Nephron progenitor cell (in vitro differentiated cells): ENCODE measurements around the gene MGAT3.

Experiments used
- DNase-seq: peaks from one replicate; pipeline ENCODE4 v3.0.0; 2021
- H3K27ac Mint-ChIP-seq: 2 replicates; pipeline ENCODE4 v1.8.0; 2021; ENCODE audit warnings: mild to moderate bottlenecking, moderate library complexity, mixed read lengths
- H3K27me3 Mint-ChIP-seq: 2 replicates; pipeline ENCODE4 v1.8.0; 2021; ENCODE audit warnings: mild to moderate bottlenecking, low read depth, mixed read lengths; ENCODE audit not compliant: poor library complexity
- H3K36me3 Mint-ChIP-seq: 2 replicates; pipeline ENCODE4 v1.8.0; 2021; ENCODE audit warnings: low read depth, mixed read lengths
- H3K4me1 Mint-ChIP-seq: 2 replicates; pipeline ENCODE4 v1.8.0; 2021; ENCODE audit warnings: mixed read lengths
- H3K4me3 Mint-ChIP-seq: 2 replicates; pipeline ENCODE4 v1.8.0; 2021; ENCODE audit warnings: mild to moderate bottlenecking, moderate library complexity, mixed read lengths
- H3K9me3 Mint-ChIP-seq: 2 replicates; pipeline ENCODE4 v1.8.0; 2021; ENCODE audit warnings: mild to moderate bottlenecking, moderate library complexity, mixed read lengths
- TF ChIP-seq, protein P1 (sequence below): fragments of 200-600 bp; sonication (generic); IDR thresholded peaks from 2 replicates; pipeline ENCODE4 v1.5.0; 2021; ENCODE audit warnings: antibody characterized with exemption

MGAT3 gene

DNA sequence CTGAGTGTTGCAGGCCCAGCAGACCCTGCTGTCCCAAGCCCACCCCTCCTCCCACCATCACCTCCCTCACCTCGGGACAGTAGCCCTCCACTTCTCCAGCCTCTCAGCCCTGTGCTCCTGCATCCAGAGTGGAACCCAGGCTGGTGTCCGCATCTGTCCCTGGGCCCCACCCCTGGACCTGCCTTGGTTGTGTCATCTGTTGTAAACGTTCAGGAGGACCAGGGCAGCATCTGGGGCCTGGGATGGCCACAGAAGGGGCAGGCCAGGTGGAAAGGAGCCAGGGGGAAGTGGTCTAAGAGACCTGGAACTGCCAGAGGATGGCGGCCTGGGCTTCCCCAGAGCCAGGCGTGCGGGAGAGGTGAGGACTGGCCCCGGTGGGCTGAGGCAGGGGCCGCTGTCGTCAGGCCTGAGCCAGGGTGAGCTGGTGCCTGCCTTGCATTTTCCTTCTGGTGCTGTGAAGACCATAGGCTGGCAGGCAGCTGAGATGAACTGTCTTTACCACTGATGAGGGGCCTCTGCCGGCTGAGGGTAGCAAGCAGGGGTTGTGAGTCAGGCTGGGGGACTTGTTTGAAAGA lies 26.1 kb upstream of the MGAT3 start:
- H3K27ac Mint-ChIP-seq: peak overlapping the region; percentile 74
- peaks cover 45% of the 10 kb centered on the region for H3K4me1 Mint-ChIP-seq
- TF ChIP-seq, protein P1, sequence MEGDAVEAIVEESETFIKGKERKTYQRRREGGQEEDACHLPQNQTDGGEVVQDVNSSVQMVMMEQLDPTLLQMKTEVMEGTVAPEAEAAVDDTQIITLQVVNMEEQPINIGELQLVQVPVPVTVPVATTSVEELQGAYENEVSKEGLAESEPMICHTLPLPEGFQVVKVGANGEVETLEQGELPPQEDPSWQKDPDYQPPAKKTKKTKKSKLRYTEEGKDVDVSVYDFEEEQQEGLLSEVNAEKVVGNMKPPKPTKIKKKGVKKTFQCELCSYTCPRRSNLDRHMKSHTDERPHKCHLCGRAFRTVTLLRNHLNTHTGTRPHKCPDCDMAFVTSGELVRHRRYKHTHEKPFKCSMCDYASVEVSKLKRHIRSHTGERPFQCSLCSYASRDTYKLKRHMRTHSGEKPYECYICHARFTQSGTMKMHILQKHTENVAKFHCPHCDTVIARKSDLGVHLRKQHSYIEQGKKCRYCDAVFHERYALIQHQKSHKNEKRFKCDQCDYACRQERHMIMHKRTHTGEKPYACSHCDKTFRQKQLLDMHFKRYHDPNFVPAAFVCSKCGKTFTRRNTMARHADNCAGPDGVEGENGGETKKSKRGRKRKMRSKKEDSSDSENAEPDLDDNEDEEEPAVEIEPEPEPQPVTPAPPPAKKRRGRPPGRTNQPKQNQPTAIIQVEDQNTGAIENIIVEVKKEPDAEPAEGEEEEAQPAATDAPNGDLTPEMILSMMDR: no peak

DNA sequence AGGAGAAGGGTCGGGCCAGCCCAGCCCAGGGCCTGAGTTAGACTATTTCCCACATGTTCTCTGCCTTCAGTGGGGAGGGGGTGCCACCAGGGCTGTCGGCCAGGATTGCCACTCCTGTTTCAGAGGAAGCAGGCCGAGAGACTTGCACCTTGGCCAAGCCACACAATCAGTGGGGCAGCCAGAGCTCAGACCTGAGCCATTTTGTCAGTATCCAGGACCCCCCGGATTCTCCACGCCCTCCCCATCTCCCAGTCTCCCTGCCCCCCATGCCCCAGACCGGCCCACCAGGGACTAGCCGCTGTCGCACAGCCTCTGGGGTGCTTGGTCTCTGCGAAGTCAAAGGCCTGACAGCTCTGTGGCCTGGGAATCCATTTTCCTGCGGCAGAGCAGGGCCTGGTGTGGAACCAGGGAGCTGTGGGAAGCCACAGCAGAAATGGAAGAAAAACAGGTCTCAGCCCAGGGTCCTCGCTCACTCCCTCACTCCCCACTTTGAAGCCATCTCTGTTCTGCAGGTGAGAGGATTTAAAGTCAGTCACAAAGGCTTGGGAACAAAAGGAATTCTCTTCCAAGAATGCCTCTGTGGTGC lies 25.5 kb upstream of the MGAT3 start:
- H3K4me1 Mint-ChIP-seq: peaks cover 50% of the 10 kb centered on the region
- DNase-seq: no peak
- H3K27ac Mint-ChIP-seq: no peak overlapping the region

More for the DNA sequence above, 26.1 kb upstream of the MGAT3 start:
- Mint-ChIP-seq H3K4me3 (no peak overlapping the region), H3K9me3 (no peaks in the 10 kb centered on the region), H3K36me3 (no peaks in the 10 kb centered on the region), H3K27me3 (no peaks in the 10 kb centered on the region)
- no peak for DNase-seq

DNA sequence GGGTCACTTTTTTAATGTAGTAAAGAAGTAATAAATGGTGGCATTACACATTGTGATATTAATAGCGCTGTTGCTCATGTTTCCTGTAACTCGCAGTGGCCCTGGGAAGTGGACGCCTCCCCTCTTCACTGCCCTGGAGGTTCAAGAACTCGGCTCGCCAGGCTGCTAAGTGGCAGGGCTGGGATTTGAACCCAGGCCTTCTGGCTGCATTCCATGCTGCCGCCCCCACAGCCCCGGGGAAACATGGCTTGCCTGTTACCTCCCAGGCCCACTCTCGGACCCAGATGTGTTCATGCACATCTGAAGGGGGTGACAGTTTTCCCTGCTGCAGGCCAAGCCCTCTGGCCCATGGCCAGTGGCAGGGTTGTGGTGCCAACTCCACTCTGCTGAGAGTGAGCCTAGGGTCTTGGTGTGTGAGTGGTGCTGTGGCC lies 25.0 kb upstream of the MGAT3 start:
- Mint-ChIP-seq H3K36me3 (no peaks in the 10 kb centered on the region), H3K27ac (no peak overlapping the region), H3K27me3 (no peaks in the 10 kb centered on the region), H3K4me1 (peaks cover 55% of the 10 kb centered on the region), H3K4me3 (no peak overlapping the region), H3K9me3 (no peaks in the 10 kb centered on the region)
- TF ChIP-seq, protein P1: no peak
- no peak for DNase-seq

More for the DNA sequence above, 25.5 kb upstream of the MGAT3 start:
- H3K9me3 Mint-ChIP-seq: no peaks in the 10 kb centered on the region
- no peak overlapping the region for H3K4me3 Mint-ChIP-seq
- TF ChIP-seq, protein P1: no peak
- no peaks in the 10 kb centered on the region for H3K27me3 Mint-ChIP-seq
- no peaks in the 10 kb centered on the region for H3K36me3 Mint-ChIP-seq

DNA sequence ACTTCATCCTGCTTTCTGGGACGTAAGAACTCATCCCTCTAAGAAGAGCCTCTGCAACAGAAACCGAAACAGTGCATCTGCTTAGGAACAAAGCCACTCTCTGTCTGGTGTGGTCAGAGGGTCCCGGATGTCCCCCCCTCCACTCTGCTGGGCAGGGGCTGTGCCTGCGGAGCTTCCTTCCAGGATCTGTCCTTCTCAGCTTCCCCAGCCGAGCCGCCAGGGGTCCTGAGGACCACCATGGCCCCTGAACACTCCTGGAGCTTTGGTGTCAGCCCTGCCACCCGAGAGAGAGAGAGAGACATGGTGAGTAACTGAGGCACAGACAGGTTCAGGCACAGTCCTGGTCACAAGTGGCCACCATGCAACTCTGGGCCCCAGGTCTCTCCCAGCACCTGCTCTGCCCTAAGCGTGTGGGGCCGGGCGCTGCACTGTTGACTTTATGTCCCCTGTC lies 24.4 kb upstream of the MGAT3 start:
- no peaks in the 10 kb centered on the region for H3K9me3 Mint-ChIP-seq
- H3K27ac Mint-ChIP-seq: no peak overlapping the region
- TF ChIP-seq, protein P1: no peak
- no peaks in the 10 kb centered on the region for H3K27me3 Mint-ChIP-seq
- no peak overlapping the region for H3K4me3 Mint-ChIP-seq
- peaks cover 56% of the 10 kb centered on the region for H3K4me1 Mint-ChIP-seq
- H3K36me3 Mint-ChIP-seq: no peaks in the 10 kb centered on the region
- no peak for DNase-seq

DNA sequence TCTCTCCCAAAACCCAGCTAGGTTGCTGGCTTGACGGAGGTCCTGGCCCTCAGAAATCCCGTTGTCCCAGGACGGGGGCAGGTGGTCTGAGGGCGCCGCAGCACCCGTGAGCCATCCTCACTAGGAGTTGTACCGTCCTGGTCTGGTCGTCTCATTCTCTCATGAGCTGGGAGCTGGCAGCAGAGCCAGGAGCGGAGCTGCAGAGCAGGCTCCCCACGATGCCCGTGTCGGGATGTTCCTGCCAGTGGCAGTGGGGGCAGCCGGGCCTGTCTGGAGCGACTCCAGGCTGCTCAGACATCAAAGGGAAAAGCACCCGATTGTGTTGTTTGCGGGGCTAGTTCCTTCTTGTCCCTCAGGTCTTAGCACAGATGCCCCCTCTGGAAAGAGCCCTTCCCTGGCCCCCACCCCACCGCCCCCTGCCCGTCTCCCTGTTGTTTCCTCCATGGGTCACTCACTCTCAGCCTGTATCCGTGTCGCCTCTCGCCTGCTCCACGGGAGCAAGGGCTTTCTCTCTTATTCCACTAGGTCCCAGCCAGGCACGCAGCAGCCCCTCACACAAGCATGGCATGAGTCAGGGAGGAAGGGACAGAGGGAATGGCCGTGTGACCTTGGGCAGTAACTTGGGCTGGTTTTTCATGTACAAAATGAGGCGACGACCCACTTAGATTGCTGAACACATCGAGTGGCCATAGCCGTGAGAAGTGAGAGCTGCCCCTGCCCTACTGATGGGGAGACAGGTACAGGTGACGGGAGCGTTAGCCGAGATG lies 23.2 kb upstream of the MGAT3 start:
- H3K36me3 Mint-ChIP-seq: no peaks in the 10 kb centered on the region
- H3K27me3 Mint-ChIP-seq: peaks cover 3% of the 10 kb centered on the region
- H3K27ac Mint-ChIP-seq: peak overlapping the region; percentile 73
- no peak for DNase-seq
- no peak overlapping the region for H3K4me3 Mint-ChIP-seq
- peaks cover 46% of the 10 kb centered on the region for H3K4me1 Mint-ChIP-seq
- TF ChIP-seq, protein P1: no peak
- H3K9me3 Mint-ChIP-seq: no peaks in the 10 kb centered on the region
